HG02759 (cell line): ENCODE measurements around the gene SCD5.

Experiments used
- ATAC-seq: cut with Tn5 transposase; IDR thresholded peaks from one replicate; pipeline ENCODE4 v1.9.1; 2021; ENCODE audit warnings: mild to moderate bottlenecking, moderate library complexity; ENCODE audit not compliant: unreplicated experiment

Gene SCD5

DNA sequence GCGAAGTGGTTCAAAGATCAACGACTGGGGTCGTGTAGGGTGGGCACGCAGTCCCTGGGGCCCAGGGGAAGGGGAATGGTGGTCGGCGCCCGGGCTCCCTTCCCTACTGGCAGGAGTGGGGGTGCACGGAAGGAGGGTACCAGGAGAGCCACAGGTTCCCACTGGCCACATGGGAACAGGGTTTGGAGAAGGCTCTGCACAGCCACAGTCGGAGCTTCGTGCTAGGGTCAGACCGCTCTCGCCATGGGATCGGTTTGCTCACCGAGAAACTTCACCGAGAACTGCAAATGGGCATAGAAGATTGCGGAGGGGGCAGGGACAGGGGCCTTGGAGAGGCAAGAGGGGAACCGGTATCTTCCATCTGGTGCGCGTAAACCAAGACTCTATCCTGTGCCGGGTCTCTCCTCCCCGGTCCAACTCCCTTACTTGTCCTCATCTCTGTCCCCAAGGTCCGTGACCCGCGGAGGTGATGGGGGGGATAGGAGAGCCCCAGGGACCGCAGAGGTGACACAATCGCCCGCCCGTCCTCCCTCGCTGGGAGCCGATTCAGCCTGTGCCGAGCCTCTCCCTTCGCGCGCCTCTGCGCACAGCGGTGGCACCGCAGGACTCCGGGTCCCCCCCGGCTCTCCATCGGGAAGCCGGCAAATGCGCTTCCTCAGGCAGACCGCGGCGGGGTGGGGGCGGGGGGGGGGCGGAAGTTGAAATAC is 1.0 kb downstream of the SCD5 start:
- no peak for ATAC-seq

DNA sequence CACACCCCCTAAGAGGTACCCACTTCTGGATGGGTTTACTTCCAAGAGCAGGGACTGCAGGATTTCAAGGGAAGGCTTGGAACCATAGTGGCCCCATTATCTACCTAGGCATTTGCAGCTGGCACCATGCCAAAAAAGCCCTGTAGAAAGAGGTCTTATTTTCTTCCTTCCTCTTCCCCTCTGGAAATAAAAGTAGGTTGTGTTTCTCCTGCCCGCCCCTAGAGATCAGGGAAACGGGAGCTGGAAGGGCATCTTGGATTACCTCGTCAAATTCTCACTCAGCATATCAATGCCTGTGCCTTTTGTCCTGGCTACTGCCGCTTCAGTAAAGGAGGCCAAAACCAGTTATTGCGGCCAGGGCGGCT is 1.6 kb downstream of the SCD5 start:
- ATAC-seq, result no peak

DNA sequence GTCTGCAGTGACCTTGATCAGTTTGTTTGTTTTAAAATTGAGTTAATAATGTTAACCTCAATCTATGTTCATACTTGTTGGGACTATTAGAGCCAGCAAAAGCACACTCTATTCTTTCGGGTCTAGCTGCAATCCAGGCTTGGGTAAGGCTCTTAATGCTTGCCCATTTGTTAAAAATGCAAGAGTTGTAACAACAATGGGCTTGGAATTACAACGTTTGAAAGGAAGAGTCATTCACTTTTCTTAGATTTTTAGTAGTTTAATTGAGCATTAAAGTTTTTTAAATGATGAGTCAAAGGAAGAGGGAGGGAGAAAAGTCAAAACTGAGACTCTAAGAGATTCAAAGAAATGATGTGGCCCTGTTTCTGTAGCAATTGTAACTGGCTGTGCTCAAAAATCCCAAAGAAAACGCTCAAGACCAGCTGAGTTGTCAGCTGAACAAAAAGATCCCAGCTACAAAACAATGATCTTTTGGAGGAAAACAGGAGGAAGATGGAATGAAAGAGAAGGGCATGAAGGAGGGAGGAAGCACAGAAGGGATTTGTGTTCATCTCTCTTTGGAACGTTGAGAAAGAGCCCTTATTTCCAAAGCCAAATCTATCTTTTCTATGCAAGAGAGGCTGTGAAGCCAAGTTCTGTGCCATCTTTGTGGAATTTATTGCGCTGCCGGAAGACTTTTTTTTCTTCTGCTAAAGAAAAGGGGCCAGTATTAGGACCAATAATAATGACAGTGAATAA is 5.5 kb downstream of the SCD5 start:
- no peak for ATAC-seq

GRCh38 chr4:82791179-82791578 is 7.4 kb downstream of the SCD5 start:
- ATAC-seq, result no peak

GRCh38 chr4:82790060-82790660 is 8.4 kb downstream of the SCD5 start:
- no peak for ATAC-seq

GRCh38 chr4:82789025-82789776 is 9.4 kb downstream of the SCD5 start:
- no peak for ATAC-seq

DNA sequence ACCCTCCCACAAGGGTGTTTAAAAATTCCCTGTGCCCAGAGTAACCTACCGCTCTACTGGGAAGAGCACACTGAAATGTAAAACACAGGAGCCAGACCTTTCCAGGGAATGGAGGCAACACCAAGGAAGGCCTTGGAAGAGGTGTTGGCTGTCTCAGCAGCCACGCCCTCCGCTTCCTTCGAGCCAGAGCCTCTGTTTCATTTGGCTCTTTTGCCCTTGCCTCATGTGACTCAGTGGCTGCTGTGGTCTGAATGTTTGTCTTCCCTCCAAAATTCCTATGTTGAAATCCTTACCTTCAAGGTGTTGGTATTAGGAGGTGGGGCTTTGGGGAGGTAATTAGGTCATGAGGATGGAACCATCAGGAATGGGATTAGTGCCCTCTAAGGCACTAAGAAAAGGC is 11.3 kb downstream of the SCD5 start:
- no peak for ATAC-seq

- no peak for ATAC-seq
Observed at GRCh38 chr4:82786828-82787227, 11.8 kb downstream of the SCD5 start.

GRCh38 chr4:82785611-82786400 is 12.8 kb downstream of the SCD5 start:
- ATAC-seq, result no peak

DNA sequence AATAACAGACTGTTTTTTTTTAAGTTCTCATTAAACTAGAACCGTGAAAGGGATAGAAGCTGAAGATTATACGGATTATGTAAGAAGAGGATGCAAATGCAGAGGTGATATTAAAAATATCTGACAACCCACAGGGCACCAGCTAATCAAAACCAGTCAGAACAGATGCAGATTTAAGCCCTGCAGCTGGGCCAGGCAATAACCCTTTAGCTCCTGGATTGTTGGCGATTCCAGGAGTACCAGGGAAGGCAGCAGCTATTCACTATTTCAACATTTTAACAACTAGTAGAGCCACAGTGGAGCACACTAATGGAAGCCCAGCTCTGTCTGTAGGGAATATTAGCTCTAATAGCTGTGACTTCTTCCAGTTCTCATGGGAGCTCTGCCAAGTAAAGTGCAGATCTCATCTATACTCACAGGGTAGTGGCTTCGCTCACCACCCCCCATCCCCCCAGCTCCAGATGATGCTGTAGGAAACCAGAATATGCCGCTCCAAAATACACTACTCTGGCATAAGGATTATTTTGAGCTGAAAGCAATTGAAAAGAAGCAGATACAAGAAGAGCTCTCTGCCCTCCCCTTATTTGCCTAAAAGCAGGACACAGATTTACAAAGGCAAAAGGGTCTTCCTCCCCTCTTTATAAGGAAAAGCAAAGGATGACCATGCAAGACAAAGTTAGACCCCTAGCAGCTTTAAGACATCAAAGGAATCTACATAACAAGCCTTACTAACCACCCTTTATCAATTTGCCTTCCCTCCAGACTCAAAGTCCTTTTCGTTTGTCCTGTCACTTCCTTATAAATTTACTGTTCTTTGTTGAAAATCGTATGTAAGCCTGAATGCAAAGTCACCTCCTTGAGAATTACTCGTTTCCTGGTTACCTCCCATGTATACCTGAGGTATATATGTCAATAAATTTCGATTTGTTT is 13.7 kb downstream of the SCD5 start:
- no peak for ATAC-seq

GRCh38 chr4:82782626-82783345 is 15.8 kb downstream of the SCD5 start:
- no peak for ATAC-seq

DNA sequence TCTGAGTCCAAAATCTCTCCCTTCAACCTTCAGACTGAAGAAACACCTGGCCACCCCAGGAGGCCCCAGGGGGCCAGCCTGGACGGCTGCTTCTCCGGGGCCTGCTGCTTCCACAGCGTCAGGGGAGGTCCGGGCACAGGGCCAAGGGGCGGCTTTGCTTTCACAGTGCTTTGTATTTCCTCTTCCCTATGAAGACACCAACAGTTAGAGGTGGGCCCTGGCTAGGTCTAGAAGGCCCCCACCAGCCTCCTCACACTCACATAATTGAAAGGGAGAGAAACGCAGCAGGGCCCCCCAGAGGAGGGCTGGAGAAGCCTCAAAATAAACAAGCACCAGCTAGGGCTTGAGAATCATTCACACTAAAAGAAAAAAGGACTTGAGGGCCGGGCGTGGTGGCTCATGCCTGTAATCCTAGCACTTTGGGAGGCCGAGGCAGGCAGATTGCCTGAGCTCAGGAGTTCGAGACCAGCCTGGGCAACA is 17.8 kb downstream of the SCD5 start:
- ATAC-seq, result peak; percentile 72

DNA sequence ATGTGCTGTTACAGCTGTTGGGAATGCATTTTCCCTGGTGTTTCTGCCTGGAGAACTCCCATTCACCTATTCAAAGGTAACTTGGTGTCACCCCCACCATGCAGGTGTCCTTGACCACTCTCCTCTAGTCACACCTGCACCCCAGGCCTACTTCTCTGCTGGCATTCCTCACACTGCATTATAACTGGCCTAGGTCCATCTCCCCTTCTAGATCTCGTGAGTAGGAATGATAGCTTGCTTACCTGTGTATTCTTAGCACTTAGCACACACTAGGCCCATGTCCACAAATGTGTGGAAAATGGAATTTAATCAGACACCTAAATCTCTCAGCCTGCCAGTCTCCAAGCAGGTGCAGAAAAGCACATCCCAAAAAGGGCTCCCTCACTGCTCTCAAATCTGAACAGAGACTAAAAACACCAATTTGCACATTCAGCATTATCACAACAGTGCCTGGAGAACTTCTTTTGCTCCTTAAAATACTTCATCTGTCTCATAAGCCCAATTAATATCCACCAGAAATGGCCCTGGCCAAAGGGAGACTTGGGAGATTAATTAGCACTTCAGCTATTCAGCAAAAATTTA is 18.3 kb downstream of the SCD5 start:
- no peak for ATAC-seq

- ATAC-seq, result no peak
Observed at GRCh38 chr4:82779032-82779431, 19.6 kb downstream of the SCD5 start.

DNA sequence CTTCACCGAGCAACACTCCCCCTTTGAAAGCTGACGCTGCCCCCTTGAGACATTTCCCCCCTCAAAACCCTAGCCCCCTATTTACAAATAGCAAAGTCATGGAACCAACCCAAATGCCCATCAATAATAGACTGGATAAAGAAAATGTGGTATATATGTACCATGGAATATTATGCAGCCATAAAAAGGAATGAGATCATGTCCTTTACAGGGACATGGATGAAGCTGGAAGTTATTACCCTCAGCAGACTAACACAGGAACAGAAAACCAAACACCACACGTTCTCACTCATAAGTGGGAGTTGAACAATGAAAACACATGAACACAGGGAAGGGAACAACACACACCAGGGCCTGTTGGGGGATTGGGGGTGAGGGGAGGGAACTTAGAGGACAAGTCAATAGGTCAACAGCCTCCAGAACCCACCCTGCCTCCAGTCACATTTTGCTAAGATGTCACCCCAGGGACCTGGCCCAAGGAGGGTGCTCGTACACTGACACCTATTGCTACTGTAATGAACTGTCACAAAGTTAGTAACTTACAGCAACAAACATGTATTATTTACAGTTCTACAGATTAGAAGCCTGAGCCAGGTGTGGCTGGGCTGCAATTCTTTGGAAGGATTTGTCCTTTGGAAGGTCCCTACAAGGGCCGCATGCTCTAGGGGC is 20.6 kb downstream of the SCD5 start:
- no peak for ATAC-seq

DNA sequence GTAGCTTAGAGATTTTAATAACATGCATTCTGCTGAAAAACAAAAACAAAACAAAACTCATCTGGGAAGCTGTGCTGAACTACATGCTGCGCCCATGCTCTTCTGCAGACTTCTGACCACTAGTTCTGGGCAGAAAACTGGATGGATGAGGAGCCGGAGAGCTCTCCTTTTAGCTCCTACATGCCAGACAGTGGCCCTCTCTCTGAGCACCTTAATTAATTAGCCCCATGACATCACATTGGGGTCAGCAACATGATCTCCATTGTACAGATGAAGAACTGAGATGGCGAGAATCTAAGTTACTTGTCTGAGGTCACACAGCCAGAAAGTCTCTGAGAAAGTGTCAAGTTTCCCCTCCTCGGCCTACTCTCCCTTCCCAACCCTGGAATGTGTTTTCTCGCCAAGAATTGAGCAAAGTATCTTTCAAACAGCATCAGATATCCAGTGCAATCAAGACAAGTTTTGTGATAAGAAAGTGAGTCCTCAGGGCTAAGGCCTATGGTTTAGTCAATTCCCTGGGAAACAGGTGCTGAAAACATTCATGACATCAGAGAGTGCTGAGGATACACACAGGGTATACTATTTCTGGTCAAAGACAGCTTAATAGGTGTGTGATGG is 21.6 kb downstream of the SCD5 start:
- no peak for ATAC-seq

- ATAC-seq, result no peak
Observed at GRCh38 chr4:82775243-82775642, 23.4 kb downstream of the SCD5 start.
